GM18909 (cell line): ENCODE measurements around the gene TEX2.
"Not testable (repeated sequence)": the region's sequence is repeated elsewhere in the genome, so short reads cannot be mapped to it uniquely, and the experiment has no call there.

Experiments used
- ATAC-seq: cut with Tn5 transposase; IDR thresholded peaks from one replicate; pipeline ENCODE4 v1.9.1; 2021; ENCODE audit warnings: mild to moderate bottlenecking; ENCODE audit not compliant: unreplicated experiment, poor library complexity

Gene TEX2

DNA sequence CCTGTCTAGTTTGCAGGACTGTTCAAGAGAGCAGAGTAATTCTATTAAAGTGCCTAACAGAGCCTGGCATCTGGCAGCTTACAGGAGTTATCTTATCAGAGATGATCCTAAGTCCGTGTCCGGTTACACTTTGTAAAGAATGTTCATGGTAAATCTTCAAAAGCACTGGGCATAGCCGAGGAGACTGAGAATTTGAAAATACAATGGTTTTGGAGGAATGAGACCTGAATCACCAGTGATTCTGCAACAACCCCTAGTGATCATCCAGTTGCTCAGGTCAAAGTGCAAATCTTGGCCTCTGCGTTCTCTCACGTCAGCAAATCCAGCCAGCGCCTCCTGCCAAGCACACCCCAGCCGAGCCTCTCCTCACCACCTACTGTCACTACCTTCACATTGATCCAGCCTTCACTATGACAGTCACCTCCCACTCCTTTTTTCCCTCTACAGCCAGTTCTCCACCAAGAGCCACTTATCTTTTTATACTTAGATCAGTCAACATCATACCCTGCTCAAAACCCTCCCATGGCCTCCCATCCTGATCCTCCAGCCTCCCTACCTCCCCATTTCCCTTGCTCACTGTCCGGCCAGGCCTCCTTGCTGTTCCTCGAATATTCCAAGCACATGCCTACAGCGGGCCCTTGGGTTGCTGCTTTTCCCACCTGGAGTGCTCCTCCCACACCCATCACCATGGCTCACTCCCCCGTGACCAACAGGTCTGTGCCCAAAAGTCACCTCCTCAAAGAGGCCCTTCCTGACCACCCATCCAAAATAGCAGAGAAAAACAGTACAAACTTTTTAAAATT is 75.8 kb downstream of the TEX2 start:
- ATAC-seq, result no peak

- ATAC-seq, result no peak
Measured at GRCh38 chr17:64186171-64187092, 76.6 kb downstream of the TEX2 start.

GRCh38 chr17:64185557-64185956 is 77.5 kb downstream of the TEX2 start:
- ATAC-seq, result not testable (repeated sequence)

DNA sequence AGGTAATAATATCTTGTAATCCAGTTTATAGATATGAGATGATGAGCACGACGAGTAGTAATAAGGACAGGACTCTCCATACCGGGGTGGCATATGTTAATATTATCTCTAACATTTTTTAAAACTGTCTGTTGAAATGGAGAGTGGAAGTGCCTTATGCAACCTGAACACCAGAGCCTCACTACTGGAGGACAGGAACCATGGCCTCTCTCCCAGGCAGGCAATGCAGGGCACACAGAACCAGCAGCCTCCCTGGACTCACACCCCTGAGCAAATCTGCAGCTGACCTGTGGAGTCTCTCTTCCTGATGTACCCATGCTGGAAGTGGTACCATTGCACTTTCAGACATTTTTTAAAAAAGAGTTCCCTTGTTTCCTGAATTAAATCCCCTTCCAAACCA is 78.0 kb downstream of the TEX2 start:
- no peak for ATAC-seq

DNA sequence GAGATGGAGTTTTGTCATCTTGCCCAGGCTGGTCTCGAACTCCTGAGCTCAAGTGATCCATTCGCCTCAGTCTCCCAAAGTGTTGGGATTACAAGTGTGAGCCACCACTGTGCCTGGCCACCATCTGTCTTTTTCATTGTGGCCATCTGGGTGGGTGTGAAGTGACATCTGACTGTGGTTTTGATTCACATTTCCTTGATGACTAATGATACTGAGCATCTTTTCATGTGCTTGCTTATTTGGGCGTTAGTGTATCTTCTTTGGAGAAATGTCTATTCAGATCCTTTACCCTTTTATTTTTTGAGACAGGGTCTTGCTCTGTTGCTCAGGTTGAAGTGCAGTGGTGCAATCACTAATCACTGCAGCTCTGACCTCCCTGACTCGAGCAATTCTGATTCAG is 79.2 kb downstream of the TEX2 start:
- ATAC-seq, result no peak

GRCh38 chr17:64182325-64183012 is 80.6 kb downstream of the TEX2 start:
- no peak for ATAC-seq

DNA sequence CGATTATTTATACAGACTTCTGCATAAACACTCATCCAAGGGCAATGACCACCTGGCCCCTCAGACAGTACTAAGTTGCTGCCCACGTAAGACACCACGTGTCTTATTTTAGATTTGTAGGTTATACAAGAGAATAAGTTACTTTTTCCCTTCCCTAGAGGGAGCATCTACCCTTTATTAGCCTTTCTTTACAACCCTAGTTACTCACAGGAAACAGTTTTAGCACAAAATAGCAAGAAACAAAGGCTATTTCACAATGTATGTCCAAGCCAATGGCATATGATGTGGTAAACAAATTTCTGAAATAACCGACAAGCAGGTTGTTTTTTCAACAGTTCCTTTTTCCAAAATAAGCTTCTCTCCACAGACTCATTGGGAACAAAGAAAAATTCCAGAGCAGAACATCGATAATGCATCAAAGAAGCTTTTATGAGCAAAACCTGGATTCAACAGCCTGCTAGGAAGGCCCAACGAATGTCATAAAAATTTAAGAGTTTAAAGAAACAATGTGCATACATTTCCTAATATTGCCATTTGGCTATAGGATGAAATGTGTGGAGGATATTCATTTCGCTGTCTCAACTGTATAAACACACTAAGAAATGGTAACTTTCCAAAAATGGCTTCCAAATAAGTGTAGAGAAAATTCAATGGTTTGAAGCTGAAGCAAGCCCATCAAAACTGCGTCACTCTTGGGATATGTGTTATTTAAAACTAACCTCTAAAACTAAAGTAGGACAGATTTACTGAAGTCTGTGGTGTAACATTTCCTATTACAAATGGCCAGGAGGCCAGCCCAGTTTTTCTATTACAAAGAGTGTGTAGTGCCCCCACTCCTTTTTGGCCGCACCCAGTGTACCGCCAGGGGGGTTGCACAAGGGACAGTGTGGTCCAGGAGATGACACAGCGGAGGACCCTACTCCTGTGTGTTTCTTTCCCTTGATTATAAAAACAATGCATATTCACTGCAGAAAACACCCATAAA is 82.7 kb downstream of the TEX2 start:
- ATAC-seq, result no peak

DNA sequence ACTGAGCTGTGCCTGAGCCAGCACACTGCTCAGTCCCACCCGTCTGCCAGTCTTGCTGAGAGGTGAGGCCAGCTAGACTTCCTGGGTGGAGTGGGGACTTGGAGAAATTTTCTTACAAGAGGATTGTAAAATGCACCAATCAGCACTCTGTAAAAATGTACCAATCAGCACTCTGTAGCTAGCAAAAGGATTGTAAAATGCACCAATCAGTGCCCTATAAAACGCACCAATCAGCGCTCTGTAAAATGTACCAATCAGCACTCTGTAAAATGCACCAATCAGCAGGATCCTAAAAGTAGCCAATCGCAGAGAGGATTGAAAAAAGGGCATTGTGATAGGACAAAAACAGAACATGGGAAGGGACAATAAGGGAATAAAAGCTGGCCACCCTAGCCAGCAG is 84.0 kb downstream of the TEX2 start:
- ATAC-seq, result not testable (repeated sequence)

DNA sequence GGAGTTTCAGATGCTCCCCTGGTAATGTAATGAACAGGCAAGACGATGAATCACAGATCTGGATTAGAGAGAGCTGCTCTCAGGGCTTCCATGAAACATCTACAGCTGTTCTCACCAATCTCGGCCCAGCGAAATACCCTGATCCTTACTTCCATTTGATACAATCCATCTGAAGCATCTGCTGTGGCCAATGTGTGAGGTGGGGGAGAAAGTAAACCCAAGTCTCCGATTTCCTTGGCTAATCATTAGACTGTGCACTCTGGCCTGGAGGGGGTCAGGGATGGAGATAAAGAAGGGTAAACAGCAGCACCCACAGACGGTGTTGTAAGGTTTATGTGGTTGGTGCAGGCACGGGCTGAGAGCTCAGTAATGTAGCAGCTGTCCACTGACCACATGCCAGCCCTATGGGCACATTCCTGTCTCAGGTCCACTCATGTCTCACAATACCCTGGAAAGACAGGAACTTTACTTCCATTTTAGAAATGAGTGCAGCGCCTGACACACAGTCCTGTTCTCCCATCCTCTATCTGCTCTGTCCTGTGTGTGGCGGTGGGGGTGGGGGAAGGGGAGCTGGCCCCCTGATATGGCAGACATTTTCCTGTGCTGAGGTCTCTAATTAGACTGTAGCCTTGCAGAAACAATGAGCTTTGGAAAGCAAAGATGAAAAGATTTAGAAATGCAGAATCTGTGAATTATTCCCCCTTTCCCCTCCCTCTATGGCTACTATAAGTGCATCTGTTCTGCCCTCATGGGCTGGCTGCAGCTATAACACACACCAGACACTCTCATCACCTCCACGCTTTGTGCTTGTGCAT is 84.8 kb downstream of the TEX2 start:
- ATAC-seq, result no peak

GRCh38 chr17:64177311-64178010 is 85.6 kb downstream of the TEX2 start:
- ATAC-seq, result no peak

DNA sequence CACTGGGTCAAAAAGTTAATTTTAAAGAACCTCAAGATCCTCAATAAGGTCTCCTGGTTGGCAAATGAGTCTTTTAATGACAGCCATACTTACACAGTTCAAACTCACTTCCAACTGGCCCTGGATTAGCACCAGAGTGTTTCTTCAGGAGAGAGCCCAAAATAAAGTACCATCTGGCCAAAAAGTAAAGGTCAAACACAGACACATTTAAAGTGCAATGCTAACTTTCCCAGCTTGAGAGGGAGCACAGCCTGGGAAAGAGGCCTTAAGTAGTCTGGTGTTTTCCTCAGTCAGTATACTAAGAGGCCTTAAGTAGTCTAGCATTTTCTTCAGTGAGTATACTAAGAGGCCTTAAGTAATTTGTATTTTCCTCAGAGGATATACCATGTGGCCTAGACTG is 86.5 kb downstream of the TEX2 start:
- ATAC-seq, result no peak

DNA sequence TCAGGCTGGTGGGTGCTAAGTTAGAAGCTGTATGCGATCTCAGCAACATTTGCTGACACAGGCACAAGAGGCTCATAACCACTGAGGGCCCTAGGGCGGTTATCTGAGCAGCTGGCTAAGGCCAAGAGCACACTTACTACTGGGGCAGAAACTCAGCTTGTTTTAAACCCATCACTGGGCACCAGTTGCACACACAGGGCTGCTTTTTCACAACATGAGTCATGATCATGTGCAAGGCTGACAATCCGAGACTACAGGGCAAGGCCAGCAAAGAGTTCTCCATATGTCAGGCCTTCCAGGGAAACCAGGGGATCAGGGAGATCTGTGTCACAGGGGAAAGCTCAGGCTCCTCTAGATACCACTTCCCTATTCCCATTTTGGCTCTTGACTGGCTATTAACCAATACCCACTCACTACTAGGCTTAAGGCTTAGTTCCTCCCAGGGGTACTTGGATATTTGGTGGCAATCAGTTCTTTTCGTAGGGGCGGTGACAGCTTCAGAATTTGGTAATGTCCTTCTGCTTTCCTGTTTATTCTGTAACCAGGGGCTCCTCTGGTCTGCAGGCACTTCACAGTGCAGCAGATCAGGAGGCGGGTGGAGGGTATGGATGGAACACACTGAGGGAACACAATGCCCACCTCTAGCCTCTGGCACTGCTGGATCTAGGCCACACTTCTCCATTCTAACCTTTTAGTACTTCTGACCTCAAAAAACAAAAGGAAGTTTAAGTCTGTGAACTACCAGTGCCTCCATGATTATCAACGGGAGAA is 88.2 kb downstream of the TEX2 start:
- ATAC-seq, result no peak

- no peak for ATAC-seq
Measured at GRCh38 chr17:64173646-64174045, 89.4 kb downstream of the TEX2 start.

DNA sequence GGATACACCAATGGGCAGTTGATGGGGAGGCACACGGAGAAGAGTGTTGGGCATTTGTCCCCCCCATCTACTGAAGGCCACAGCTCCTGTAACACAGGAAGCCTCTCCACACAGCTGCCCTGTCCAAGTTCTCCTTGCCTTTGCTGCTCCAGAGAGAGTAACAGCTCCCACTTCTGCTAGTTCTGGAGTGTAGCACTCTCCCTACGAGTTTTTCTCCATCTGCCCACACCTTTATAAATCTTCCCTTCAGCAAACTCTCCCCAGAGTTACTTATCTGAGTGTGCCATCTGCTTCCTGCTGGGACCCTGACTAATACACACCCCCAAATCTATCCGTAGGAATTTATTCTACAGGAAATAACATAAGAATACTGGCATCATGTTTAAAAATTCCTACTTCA is 90.5 kb downstream of the TEX2 start:
- no peak for ATAC-seq

DNA sequence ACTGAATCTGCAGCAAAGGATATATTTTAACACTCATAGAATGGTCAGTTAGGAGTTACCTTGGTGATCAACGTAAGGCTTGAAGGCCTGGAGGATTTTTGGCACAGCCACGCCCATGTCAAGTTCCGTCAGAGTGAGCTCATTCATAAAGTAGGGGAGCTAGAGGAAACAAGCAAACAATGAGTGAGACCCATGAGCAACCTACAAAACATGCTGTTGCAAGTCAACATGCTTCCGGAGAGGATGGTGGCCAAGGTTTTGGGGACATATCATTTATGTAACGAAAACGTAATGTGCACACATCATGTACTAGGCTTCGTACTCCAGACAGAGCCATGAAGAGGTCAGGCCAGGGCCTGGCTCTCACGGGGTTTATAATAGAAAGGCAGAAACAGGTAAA is 92.0 kb downstream of the TEX2 start:
- no peak for ATAC-seq

DNA sequence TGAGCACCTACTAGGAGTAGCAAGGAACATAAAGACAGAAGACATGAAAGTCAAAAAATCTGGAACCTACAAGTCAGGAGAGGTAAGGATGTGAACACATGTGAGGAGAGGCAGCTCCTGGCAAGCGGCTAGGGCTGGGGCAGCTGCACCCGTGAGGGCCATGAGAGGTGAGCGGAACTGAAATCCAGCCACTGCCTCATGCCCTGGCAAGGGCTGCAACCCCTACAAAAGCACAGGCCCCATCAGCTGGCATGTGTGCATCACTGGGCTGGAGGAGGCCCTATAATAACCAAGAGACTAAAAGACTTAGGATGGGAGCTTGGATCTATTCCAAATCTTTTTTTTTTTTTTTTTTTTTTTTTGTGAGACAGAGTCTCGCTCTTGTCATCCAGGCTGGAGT is 92.8 kb downstream of the TEX2 start:
- no peak for ATAC-seq

DNA sequence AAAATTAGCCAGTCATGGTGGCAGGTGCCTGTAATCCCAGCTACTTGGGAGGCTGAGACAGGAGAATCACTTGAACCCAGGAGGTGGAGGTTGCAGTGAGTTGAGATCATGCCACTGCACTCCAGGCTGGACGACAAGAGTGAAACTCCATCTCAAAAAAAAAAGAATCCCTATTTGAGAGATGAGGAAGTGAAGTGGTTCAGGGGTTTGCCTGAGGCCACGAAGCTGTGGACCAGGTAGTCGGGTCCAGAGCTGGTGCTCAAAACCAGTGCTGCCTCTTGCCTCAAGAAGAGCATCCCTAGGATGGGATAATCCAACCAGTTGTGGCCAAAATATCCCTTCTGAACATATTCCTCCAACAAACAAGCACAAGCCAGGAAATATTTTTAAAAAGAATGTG is 95.4 kb downstream of the TEX2 start:
- not testable (repeated sequence) for ATAC-seq

DNA sequence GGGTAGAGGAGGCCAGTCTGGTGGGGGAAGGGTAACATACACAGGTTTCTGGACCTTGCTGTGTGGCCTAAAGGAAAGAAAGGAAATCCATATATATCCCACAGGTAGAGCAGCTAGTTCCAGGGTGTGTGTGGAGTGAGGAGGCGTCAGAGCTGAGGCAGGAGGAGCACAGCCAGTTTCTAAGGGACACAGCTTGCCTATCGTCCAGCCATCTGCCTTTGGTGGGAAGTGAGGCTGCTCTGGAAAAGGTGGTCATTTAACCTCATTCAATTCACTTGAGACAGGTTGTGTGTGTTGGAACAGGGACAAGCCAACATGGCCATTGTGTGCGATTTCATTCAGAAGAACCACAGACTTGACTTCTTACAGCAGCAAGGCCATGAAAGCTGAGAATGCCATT is 96.2 kb downstream of the TEX2 start:
- ATAC-seq, result no peak
